ENCODE data around the gene LIFR. TPM values are rescaled to one million over a fixed set of nuclear protein-coding genes. Genes with fewer than 3 reads are reported as not detected.
A peak's percentile ranks its signal among the peaks of the same experiment; 100 is the strongest.

LIFR gene
- total RNA-seq, 1 donor from 2014 or later, result 7.5 TPM

GRCh38 chr5:38555354-38556087 is 925 bp downstream of the LIFR start:
- H3K27me3 Mint-ChIP-seq (ENCODE audit: low read depth), result no peaks in the 10 kb centered on the region
- peaks cover 19% of the 10 kb centered on the region for H3K4me1 Mint-ChIP-seq (ENCODE audit: low read depth)
- peak overlapping the region; percentile 74 for H3K4me3 Mint-ChIP-seq (ENCODE audit: unreplicated experiment)
- no peak for DNase-seq (ENCODE audit: low spot score)
- H3K27ac Mint-ChIP-seq (ENCODE audit: unreplicated experiment), result no peak overlapping the region
- no peaks in the 10 kb centered on the region for H3K36me3 Mint-ChIP-seq (ENCODE audit: low read depth)
- H3K9me3 Mint-ChIP-seq (ENCODE audit: low read depth), result no peaks in the 10 kb centered on the region
- no peak for TF ChIP-seq CTCF (IDR thresholded peaks at IDR 0.05)

GRCh38 chr5:38554861-38555260 is 1.6 kb downstream of the LIFR start:
- peaks cover 22% of the 10 kb centered on the region for H3K4me1 Mint-ChIP-seq (ENCODE audit: low read depth)
- H3K4me3 Mint-ChIP-seq (ENCODE audit: unreplicated experiment), result no peak overlapping the region
- H3K27ac Mint-ChIP-seq (ENCODE audit: unreplicated experiment), result no peak overlapping the region
- H3K27me3 Mint-ChIP-seq (ENCODE audit: low read depth), result no peaks in the 10 kb centered on the region
- no peak for TF ChIP-seq CTCF (IDR thresholded peaks at IDR 0.05)
- H3K9me3 Mint-ChIP-seq (ENCODE audit: low read depth), result no peaks in the 10 kb centered on the region
- DNase-seq (ENCODE audit: low spot score), result no peak
- H3K36me3 Mint-ChIP-seq (ENCODE audit: low read depth), result no peaks in the 10 kb centered on the region

GRCh38 chr5:38554403-38554802 is 2.0 kb downstream of the LIFR start:
- Mint-ChIP-seq H3K27me3 (ENCODE audit: low read depth) (no peaks in the 10 kb centered on the region), H3K4me3 (ENCODE audit: unreplicated experiment) (no peak overlapping the region), H3K4me1 (ENCODE audit: low read depth) (peaks cover 27% of the 10 kb centered on the region), H3K36me3 (ENCODE audit: low read depth) (no peaks in the 10 kb centered on the region), H3K27ac (ENCODE audit: unreplicated experiment) (no peak overlapping the region), H3K9me3 (ENCODE audit: low read depth) (no peaks in the 10 kb centered on the region)
- TF ChIP-seq CTCF (IDR thresholded peaks at IDR 0.05), result no peak
- no peak for DNase-seq (ENCODE audit: low spot score)

- no peak overlapping the region for H3K27ac Mint-ChIP-seq (ENCODE audit: unreplicated experiment)
- DNase-seq (ENCODE audit: low spot score), result no peak
- H3K4me3 Mint-ChIP-seq (ENCODE audit: unreplicated experiment), result no peak overlapping the region
- no peak for TF ChIP-seq CTCF (IDR thresholded peaks at IDR 0.05)
- no peaks in the 10 kb centered on the region for H3K36me3 Mint-ChIP-seq (ENCODE audit: low read depth)
- no peaks in the 10 kb centered on the region for H3K9me3 Mint-ChIP-seq (ENCODE audit: low read depth)
- no peaks in the 10 kb centered on the region for H3K27me3 Mint-ChIP-seq (ENCODE audit: low read depth)
- H3K4me1 Mint-ChIP-seq (ENCODE audit: low read depth), result peaks cover 40% of the 10 kb centered on the region
Measured at GRCh38 chr5:38553001-38553521, 3.4 kb downstream of the LIFR start.

GRCh38 chr5:38551030-38552017 is 5.1 kb downstream of the LIFR start:
- Mint-ChIP-seq H3K9me3 (ENCODE audit: low read depth) (no peaks in the 10 kb centered on the region), H3K4me3 (ENCODE audit: unreplicated experiment) (no peak overlapping the region), H3K27ac (ENCODE audit: unreplicated experiment) (no peak overlapping the region), H3K4me1 (ENCODE audit: low read depth) (peaks cover 35% of the 10 kb centered on the region), H3K27me3 (ENCODE audit: low read depth) (no peaks in the 10 kb centered on the region), H3K36me3 (ENCODE audit: low read depth) (no peaks in the 10 kb centered on the region)
- no peak for DNase-seq (ENCODE audit: low spot score)
- TF ChIP-seq CTCF (IDR thresholded peaks at IDR 0.05), result peak; percentile 84

Data from chondrocyte (in vitro differentiated cells).